ENCODE measurements around the gene GRP. TPM values are rescaled to one million over a fixed set of nuclear protein-coding genes. Genes with fewer than 3 reads are reported as not detected.

The GRP gene
- total and polyA plus RNA-seq, 9 donors = 1.1 TPM; not detected in 8

DNA sequence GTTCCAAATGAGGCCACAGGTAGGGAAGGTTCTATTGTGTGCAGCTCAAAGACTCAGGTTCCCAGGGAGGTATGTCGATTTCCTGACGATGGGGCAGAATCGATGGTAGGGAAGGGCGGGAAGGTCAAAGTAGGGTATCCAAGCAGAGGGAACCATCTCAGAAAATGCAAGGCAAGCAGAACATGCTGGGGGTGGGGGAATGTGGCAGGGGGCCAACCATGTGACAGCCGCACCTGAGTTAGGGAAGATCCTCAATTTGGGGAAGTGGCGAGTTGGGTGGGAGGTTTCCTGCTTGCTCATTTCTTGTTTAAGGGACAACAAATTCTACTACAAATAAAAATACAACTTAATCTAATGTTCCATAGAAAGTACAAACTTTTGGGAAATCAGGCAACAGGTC, 21.7 kb upstream of the GRP start:
- 87 to 90% (median 89%) methylated on average over 6 of the region's 6 CpGs for WGBS, 3 donors
- TF ChIP-seq CTCF (IDR thresholded peaks at IDR 0.05) (no peak), EP300 (IDR thresholded peaks at IDR 0.05) (no peak), POLR2A (IDR thresholded peaks at IDR 0.05) (no peak)
- Histone ChIP-seq H3K36me3 (no peaks in the 10 kb centered on the region), H3K4me3 (no peak overlapping the region), H3K4me1 (ENCODE audit: insufficient read depth) (no peaks in the 10 kb centered on the region), H3K9me3 (no peaks in the 10 kb centered on the region), H3K27ac (no peak overlapping the region), H3K27me3 (no peaks in the 10 kb centered on the region)
- no peak for DNase-seq
- intact Hi-C loops (cut with DNase I) = no loop called here

- Histone ChIP-seq H3K27me3 (no peaks in the 10 kb centered on the region), H3K4me1 (ENCODE audit: insufficient read depth) (no peaks in the 10 kb centered on the region), H3K4me3 (no peak overlapping the region), H3K27ac (no peak overlapping the region), H3K36me3 (no peaks in the 10 kb centered on the region), H3K9me3 (no peaks in the 10 kb centered on the region)
- 69 to 83% (median 76%) methylated on average over 3 of the region's 3 CpGs for WGBS, 3 donors
- TF ChIP-seq EP300 (IDR thresholded peaks at IDR 0.05) = no peak
- no peak for TF ChIP-seq POLR2A (IDR thresholded peaks at IDR 0.05)
- no peak for TF ChIP-seq CTCF (IDR thresholded peaks at IDR 0.05)
- no peak for DNase-seq
- intact Hi-C loops (cut with DNase I) = loop anchor here in 1 of 4 donors (5.0 kb wide), 1 partner anchor 1538 kb away; no protein-coding TSS in a partner anchor
Observed at GRCh38 chr18:59200787-59201186, 19.2 kb upstream of the GRP start.

DNA sequence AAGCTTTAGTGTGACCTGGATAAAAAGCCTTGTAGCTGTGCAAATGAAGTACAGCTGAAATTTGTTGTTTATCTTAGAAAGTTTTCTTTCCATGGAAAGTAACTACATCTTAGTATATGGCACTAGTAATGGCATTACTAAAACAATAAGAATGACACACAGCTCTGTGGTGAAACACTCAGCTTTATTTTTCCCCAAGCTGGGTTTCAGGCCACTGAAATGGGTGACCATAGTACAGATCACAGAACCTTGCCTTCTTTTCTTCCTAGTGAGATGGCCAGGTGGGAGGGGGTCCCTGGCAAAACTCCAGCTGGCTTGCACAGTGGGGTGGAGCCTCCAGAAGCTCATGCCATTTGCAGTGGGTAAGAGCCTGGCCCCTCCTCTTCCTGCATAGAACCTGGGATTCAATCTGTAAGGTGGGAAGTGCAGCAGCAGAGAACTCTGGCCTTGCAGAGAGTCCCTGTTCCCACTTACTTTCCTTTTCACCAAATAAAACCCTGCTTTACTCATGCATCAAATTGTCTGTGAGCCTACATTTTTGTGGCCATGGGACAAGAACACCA, 17.6 kb upstream of the GRP start:
- intact Hi-C loops (cut with DNase I) = loop anchor here in 1 of 4 donors (5.0 kb wide), 1 partner anchor 1540 kb away; no protein-coding TSS in a partner anchor
- Histone ChIP-seq H3K9me3 (no peaks in the 10 kb centered on the region), H3K4me3 (no peak overlapping the region), H3K27ac (no peak overlapping the region), H3K4me1 (ENCODE audit: insufficient read depth) (no peaks in the 10 kb centered on the region), H3K36me3 (no peaks in the 10 kb centered on the region), H3K27me3 (no peaks in the 10 kb centered on the region)
- DNase-seq = no peak
- no peak for TF ChIP-seq POLR2A (IDR thresholded peaks at IDR 0.05)
- TF ChIP-seq CTCF (IDR thresholded peaks at IDR 0.05) = no peak
- no peak for TF ChIP-seq EP300 (IDR thresholded peaks at IDR 0.05)

DNA sequence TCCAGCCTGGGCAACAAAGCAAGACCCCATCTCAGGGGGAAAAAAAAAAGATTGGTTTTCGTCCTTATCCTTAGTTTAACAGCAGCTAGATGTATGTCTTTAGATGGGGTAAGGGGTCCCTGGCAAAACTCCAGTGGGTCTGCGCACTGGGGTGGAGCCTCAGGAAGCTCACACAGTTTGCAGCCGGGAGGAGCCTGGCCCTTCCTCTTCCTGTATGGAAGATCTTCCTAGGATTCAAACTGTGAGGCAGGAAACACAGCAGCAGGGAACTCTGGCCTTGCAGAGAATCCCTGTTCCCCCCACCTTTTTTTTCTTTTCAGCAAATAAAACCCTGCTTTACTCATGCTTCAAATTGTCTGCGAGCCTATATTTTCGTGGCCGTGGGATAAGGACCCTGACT, 12.5 kb upstream of the GRP start:
- Histone ChIP-seq H3K4me3 (no peak overlapping the region), H3K4me1 (ENCODE audit: insufficient read depth) (no peaks in the 10 kb centered on the region), H3K36me3 (no peaks in the 10 kb centered on the region), H3K27ac (no peak overlapping the region), H3K27me3 (no peaks in the 10 kb centered on the region), H3K9me3 (no peaks in the 10 kb centered on the region)
- no peak for DNase-seq
- TF ChIP-seq CTCF (IDR thresholded peaks at IDR 0.05) (no peak), EP300 (IDR thresholded peaks at IDR 0.05) (no peak), POLR2A (IDR thresholded peaks at IDR 0.05) (no peak)
- intact Hi-C loops (cut with DNase I) = no loop called here
- WGBS, 3 donors = 69 to 82% (median 76%) methylated on average over 6 of the region's 6 CpGs
